ENCODE data around the gene CCDC159.

The CCDC159 gene

DNA sequence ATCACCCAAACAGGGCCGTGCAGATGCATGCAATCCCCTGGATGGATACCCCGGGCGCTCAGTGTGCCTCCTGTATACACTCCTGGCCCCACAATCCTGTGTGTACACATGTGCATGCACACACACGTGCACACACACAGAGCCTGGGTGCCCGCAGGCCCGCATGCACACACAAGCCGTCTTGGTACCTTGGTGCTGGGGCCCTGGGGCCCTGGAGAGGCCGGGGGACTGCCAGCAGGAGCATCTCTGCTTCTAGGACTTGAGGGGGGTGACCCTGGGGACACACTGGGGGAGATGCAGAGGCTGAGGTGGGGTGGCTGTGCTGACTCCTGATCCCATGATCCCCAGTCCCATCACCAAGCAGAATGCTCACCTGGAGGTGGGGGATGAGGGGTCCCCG, 53.3 kb downstream of the CCDC159 start:
- DNase-seq = no peak

DNA sequence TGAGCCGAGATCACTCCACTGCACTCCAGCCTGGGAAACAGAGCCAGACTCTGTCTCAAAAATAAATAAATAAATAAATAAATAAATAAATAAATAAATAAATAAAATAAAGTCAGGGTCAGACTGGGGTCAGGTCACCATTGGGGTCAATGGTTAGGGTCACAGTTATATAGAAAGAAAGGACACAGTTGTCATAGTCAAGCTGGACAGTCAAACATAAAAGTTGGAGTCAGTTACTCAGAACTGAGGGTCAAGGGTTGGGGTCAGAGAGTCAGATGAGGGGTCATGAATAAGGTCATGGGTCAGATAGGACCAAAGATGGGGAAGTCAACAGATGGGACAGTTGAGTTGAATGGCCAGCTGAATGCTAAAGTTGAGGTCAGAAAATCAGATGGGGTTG, 54.5 kb downstream of the CCDC159 start:
- DNase-seq = no peak

DNA sequence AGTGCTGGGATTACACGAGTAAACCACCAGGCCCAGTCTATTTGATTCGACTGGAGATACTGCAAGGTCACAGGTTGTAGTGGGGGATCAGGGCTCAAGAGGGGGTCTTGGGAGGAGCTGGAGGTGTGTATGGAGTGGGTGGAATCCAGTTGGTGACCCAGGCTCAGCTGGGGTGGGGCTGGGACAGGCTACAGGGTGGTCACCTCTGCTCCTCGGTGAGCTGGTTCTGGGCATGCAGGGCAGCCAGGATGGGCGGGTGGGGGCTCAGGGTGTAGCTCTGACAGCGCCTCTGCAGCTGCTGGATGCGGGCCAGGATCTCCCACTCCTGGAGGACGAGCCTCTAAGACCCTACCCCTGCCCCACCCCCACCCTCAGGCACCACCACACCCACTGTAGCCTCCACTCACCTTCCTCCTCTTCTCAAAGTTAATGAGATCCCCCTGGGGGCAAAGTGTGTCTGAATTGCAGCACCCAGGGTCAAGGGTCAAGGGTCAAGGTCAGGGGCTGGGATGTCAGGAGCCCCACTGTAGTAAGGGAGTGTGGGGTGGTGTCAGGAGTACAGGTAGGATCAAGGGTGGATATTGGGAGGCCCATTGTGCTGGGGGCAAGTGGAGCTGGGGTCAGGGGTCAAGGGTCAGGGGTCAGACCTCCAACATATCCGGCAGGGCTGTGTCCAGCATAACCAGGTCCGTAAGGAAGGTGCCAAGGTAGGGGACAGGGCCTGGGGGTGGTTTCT, 55.7 kb downstream of the CCDC159 start:
- no peak for DNase-seq
